ENCODE data around the gene NISCH. TPM values are rescaled to one million over a fixed set of nuclear protein-coding genes. Genes with fewer than 3 reads are reported as not detected.

The NISCH gene
- total RNA-seq, 1 experiment from 2014 or later: 104 TPM

DNA sequence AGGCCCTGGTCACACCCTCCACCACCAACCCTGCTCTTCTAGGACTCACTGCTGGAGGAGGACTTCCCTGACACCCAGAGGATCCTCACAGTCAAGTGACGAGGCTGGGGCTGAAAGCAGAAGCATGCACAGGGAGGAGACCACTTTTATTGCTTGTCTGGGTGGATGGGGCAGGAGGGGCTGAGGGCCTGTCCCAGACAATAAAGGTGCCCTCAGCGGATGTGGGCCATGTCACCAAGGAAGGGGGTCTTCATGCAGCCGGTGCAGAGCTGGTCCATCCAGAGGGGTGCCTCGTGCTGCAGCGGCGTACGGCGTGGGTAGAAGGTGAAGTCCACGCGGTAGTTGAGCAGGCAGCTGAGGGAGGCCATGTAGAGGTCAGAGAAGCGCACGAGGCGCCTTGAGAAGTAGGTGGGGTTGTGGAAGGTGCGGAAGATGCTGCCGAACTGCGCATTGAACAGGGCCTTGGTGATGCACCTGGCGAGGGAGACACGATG, 68.9 kb downstream of the NISCH start:
- H4K20me1 ChIP-seq (ENCODE audit: control insufficient read depth, insufficient read depth, insufficient read length): peaks cover 3% of the 10 kb centered on the region
- no peak overlapping the region for H2BK120ac ChIP-seq (ENCODE audit: low read depth, low read length, poor library complexity, severe bottlenecking)
- no peaks in the 10 kb centered on the region for H3K4me1 ChIP-seq (ENCODE audit: insufficient read depth, low read length)
- H2BK5ac ChIP-seq (ENCODE audit: insufficient read length, low read length): no peak overlapping the region
- no peak overlapping the region for H3K27ac ChIP-seq (ENCODE audit: insufficient read length, low read depth, low read length)
- Mint-ChIP-seq H3K4me1 (no peaks in the 10 kb centered on the region), H3K36me3 (ENCODE audit: insufficient read depth in 1 of 3, low read depth in 3 of 3) (peaks cover 28 to 55% (median 52%) of the 10 kb centered on the region in 3 experiments; a peak in 6 of 7 replicates), H3K9me3 (no peaks in the 10 kb centered on the region), H3K27me3 (ENCODE audit: low read depth) (no peaks in the 10 kb centered on the region; the same call in none of the 2 replicates), H3K4me3 (no peak overlapping the region), H3K27ac (peak overlapping the region; percentile 27 to 68 (median 66); a peak in 3 of 7 replicates)
- no peak overlapping the region for H4K91ac ChIP-seq (ENCODE audit: insufficient read length, low read depth, low read length)
- H2BK20ac ChIP-seq (ENCODE audit: low read depth, low read length, poor library complexity, severe bottlenecking): no peak overlapping the region
- no peak overlapping the region for H3K4me2 ChIP-seq (ENCODE audit: insufficient read depth, insufficient read length, low read length)
- H2AK5ac ChIP-seq (ENCODE audit: insufficient read length, low read length): no peak overlapping the region
- H4K5ac ChIP-seq (ENCODE audit: insufficient read length, low read depth, low read length): no peak overlapping the region
- H3K27me3 ChIP-seq (ENCODE audit: insufficient read depth, low read length): no peaks in the 10 kb centered on the region
- TF ChIP-seq CTCF (conservative IDR thresholded peaks at IDR 0.05): no peak
- no peaks in the 10 kb centered on the region for H3K9me3 ChIP-seq (ENCODE audit: control insufficient read depth, low read depth, low read length)
- H3K79me2 ChIP-seq (ENCODE audit: insufficient read depth, low read length): no peaks in the 10 kb centered on the region
- no peak overlapping the region for H2BK15ac ChIP-seq (ENCODE audit: low read depth, low read length)
- no peak overlapping the region for H3K14ac ChIP-seq (ENCODE audit: insufficient read depth, low read length)
- no peak overlapping the region for H3K18ac ChIP-seq (ENCODE audit: insufficient read length, low read depth, low read length)
- no peak for DNase-seq
- H4K8ac ChIP-seq (replicated peaks; ENCODE audit: insufficient read length, low read depth, low read length): no peak overlapping the region
- H3K4ac ChIP-seq (ENCODE audit: low read depth, low read length): no peak overlapping the region
- no peak overlapping the region for H3K9ac ChIP-seq (ENCODE audit: extremely low read depth, insufficient read length, low read length)
- no peak overlapping the region for H3K23ac ChIP-seq (ENCODE audit: insufficient read length, low read depth, low read length)
- H3K56ac ChIP-seq (ENCODE audit: insufficient read length, low read depth, low read length): no peak overlapping the region
- H3T11ph ChIP-seq (ENCODE audit: low read length): no peak overlapping the region
- WGBS (ENCODE audit: extremely low coverage, insufficient read length, low lambda C conversion rate): no CpG with 5 or more reads among the region's 18 CpGs
- no peaks in the 10 kb centered on the region for H3K79me1 ChIP-seq (ENCODE audit: insufficient read depth, low read depth, low read length, poor library complexity, severe bottlenecking)
- H2BK12ac ChIP-seq (ENCODE audit: insufficient read length, low read depth, low read length): no peak overlapping the region
- H3K23me2 ChIP-seq (ENCODE audit: insufficient read length, low read depth, low read length, poor library complexity, severe bottlenecking): no peaks in the 10 kb centered on the region
- H2AFZ ChIP-seq (ENCODE audit: low read length): no peak overlapping the region

All from H9 (cell line).